Thyroid gland (tissue), 4 donors: ENCODE measurements around the gene C20orf144.
A peak's percentile ranks its signal among the peaks of the same experiment; 100 is the strongest.

Experiments used
- CTCF ChIP-seq, 6 experiments: fragments of 200-600 bp in 3 of 6; fragments of 450-650 bp in 3 of 6; sonication (generic) in 3 of 6; IDR thresholded peaks; one replicate each; pipeline ENCODE4 v1.5.1; 2016 to 2019; ENCODE audit warnings: antibody characterized with exemption in 6 of 6, mild to moderate bottlenecking in 2 of 6, inconsistent platforms in 1 of 6, moderate library complexity in 1 of 6
- POLR2A ChIP-seq, 2 donors: fragments of 450-650 bp; IDR thresholded peaks; one replicate each; pipeline ENCODE4 v1.6.1; 2017; ENCODE audit warnings: antibody characterized with exemption in 2 of 2, mild to moderate bottlenecking in 2 of 2, moderate library complexity in 1 of 2

GRCh38 chr20:33667676-33668465 is 5.7 kb downstream of the C20orf144 start:
- TF ChIP-seq POLR2A (IDR thresholded peaks at IDR 0.05) = no peak
- peak; percentile 47 to 95 (median 88) for TF ChIP-seq CTCF (IDR thresholded peaks at IDR 0.05)
